Measurements from ENCODE around the gene LRP10. TPM values are rescaled to one million over a fixed set of nuclear protein-coding genes. Genes with fewer than 3 reads are reported as not detected.

Gene LRP10
- total and polyA plus RNA-seq, 2 of the 8 experiments (the other 6 are each of a cell fraction or from before 2014, with no cell fraction given), result 12.4 to 15.6 TPM

GRCh38 chr14:22871224-22872032, at the start of gene LRP10 (continued):
- TF ChIP-seq USF2 (IDR thresholded peaks at IDR 0.05; ENCODE audit: low read length) (no peak), SIN3A (conservative IDR thresholded peaks at IDR 0.05 in 1 of 2, IDR thresholded peaks at IDR 0.05 in 1 of 2; ENCODE audit: low read depth in 1 of 2, low read length in 2 of 2) (peak in 1 of 2 experiments; percentile 86; a peak in 1 of 4 replicates), SRF (IDR thresholded peaks at IDR 0.05; ENCODE audit: low read depth, low read length) (no peak), CHD7 (IDR thresholded peaks at IDR 0.05; ENCODE audit: insufficient replicate concordance, low read length) (peak; percentile 88), KDM4A (IDR thresholded peaks at IDR 0.05; ENCODE audit: low read depth, low read length, severe bottlenecking) (peak; percentile 66), NANOG (IDR thresholded peaks at IDR 0.05; ENCODE audit: insufficient read depth, low read depth, low read length, poor library complexity, severe bottlenecking) (no peak), CTBP2 (IDR thresholded peaks at IDR 0.05; ENCODE audit: borderline replicate concordance, insufficient read depth, insufficient read length, low read length) (peak; percentile 28)
